Measurements from ENCODE around the gene TXK. TPM values are rescaled to one million over a fixed set of nuclear protein-coding genes. Genes with fewer than 3 reads are reported as not detected.

Gene TXK
- total RNA-seq, 1 experiment from 2014 or later: 1.7 TPM

DNA sequence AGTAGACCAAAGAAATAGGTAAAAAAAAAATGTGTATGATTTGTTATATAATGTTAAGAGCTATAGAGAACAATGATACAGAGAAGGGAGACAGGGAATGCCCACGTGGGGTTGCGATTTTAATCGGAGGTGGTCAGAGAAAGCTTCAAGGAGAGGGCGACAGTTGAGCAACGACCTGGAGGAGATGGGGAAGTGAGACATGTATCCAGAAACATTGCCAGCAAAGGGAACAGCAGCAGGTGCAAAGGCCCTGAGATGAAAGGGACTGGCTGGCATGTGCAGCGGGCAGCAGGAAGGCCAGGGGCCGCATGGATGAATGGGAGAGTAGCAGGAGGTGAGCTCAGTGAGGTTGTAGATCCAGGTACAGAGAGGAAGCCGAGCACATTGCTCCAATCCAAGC is 84.6 kb downstream of the TXK start (continued):
- TF ChIP-seq, protein P1, sequence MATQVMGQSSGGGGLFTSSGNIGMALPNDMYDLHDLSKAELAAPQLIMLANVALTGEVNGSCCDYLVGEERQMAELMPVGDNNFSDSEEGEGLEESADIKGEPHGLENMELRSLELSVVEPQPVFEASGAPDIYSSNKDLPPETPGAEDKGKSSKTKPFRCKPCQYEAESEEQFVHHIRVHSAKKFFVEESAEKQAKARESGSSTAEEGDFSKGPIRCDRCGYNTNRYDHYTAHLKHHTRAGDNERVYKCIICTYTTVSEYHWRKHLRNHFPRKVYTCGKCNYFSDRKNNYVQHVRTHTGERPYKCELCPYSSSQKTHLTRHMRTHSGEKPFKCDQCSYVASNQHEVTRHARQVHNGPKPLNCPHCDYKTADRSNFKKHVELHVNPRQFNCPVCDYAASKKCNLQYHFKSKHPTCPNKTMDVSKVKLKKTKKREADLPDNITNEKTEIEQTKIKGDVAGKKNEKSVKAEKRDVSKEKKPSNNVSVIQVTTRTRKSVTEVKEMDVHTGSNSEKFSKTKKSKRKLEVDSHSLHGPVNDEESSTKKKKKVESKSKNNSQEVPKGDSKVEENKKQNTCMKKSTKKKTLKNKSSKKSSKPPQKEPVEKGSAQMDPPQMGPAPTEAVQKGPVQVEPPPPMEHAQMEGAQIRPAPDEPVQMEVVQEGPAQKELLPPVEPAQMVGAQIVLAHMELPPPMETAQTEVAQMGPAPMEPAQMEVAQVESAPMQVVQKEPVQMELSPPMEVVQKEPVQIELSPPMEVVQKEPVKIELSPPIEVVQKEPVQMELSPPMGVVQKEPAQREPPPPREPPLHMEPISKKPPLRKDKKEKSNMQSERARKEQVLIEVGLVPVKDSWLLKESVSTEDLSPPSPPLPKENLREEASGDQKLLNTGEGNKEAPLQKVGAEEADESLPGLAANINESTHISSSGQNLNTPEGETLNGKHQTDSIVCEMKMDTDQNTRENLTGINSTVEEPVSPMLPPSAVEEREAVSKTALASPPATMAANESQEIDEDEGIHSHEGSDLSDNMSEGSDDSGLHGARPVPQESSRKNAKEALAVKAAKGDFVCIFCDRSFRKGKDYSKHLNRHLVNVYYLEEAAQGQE (IDR thresholded peaks at IDR 0.05; ENCODE audit: low read depth): no peak
- TF ChIP-seq SIN3A (IDR thresholded peaks at IDR 0.05; ENCODE audit: low read depth) (no peak), FOSL1 (IDR thresholded peaks at IDR 0.05; ENCODE audit: low read depth) (no peak), POLR2A (IDR thresholded peaks at IDR 0.05; ENCODE audit: borderline replicate concordance, extremely low read depth, insufficient read depth, insufficient read length) (no peak), RAD21 (IDR thresholded peaks at IDR 0.05; ENCODE audit: low read depth) (no peak), EGR1 (IDR thresholded peaks at IDR 0.05; ENCODE audit: low read depth) (no peak), EZH2phosphoT487 (IDR thresholded peaks at IDR 0.05; ENCODE audit: borderline replicate concordance) (no peak)
- TF ChIP-seq, protein P2, sequence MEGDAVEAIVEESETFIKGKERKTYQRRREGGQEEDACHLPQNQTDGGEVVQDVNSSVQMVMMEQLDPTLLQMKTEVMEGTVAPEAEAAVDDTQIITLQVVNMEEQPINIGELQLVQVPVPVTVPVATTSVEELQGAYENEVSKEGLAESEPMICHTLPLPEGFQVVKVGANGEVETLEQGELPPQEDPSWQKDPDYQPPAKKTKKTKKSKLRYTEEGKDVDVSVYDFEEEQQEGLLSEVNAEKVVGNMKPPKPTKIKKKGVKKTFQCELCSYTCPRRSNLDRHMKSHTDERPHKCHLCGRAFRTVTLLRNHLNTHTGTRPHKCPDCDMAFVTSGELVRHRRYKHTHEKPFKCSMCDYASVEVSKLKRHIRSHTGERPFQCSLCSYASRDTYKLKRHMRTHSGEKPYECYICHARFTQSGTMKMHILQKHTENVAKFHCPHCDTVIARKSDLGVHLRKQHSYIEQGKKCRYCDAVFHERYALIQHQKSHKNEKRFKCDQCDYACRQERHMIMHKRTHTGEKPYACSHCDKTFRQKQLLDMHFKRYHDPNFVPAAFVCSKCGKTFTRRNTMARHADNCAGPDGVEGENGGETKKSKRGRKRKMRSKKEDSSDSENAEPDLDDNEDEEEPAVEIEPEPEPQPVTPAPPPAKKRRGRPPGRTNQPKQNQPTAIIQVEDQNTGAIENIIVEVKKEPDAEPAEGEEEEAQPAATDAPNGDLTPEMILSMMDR (IDR thresholded peaks at IDR 0.05 in 2 of 3, conservative IDR thresholded peaks at IDR 0.05 in 1 of 3; ENCODE audit: borderline replicate concordance in 1 of 3, insufficient read depth in 1 of 3, low read depth in 2 of 3, low read length in 2 of 3): no peak

DNA sequence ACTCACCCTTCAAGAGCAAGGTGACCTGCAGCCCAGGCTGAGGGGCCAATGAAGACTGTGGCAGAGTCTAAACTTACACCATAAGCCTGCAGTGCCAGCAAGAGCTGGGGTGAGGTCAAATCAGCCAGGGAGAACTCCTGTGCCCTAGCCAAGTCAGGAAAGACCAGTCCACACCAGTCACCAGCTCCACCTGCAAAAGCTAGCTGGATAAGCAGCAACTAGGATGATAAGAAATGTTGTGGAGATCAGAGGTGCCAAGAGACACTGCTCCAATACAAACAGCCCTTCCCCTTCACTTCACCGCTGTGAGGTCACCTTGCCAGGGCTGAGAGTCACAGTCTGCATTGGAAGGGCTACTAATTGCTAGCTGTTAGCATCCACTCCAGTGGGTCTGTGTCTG is 86.2 kb downstream of the TXK start:
- CTCF ChIA-PET: interaction anchor here (2.2 kb wide), 1 partner anchor 14 kb away, joined by 10 read pairs; no protein-coding TSS in a partner anchor
- no peaks in the 10 kb centered on the region for H3K79me2 ChIP-seq (ENCODE audit: insufficient read depth, low read length)
- no peaks in the 10 kb centered on the region for H3K9me3 ChIP-seq (ENCODE audit: control insufficient read depth in 1 of 2, insufficient read depth in 1 of 2, low read depth in 1 of 2, low read length in 2 of 2)
- RAD21 ChIA-PET (ENCODE audit: low non-redundant PET in 1 of 2, low total read pairs in 2 of 2, uncharacterized antibody in 2 of 2, unreplicated experiment in 2 of 2): no interaction called here
- H3K27me3 ChIP-seq (ENCODE audit: insufficient read depth, low read length): no peaks in the 10 kb centered on the region
- POLR2A ChIA-PET: no interaction called here
- H2AFZ ChIP-seq (ENCODE audit: low read depth, low read length, poor library complexity, severe bottlenecking): no peak overlapping the region
- intact Hi-C loops (cut with micrococcal nuclease): no loop called here
- H4K20me1 ChIP-seq (ENCODE audit: insufficient read depth): no peaks in the 10 kb centered on the region
- no TSS peak for BruUV-seq (replicated peaks)
- no peaks in the 10 kb centered on the region; a peak in 1 of 4 replicates for H3K4me1 ChIP-seq (ENCODE audit: control insufficient read depth in 1 of 2, insufficient read depth in 2 of 2, low read length in 2 of 2)
- H3K27ac ChIP-seq (ENCODE audit: low read depth, low read length): no peak overlapping the region
- H3K4me3 ChIP-seq (replicated peaks in 1 of 2; ENCODE audit: low read depth in 1 of 2, low read length in 2 of 2): no peak overlapping the region
- H3K9ac ChIP-seq (ENCODE audit: low read length): no peak overlapping the region
- no peak for DNase-seq (ENCODE audit: low read depth, low spot score)
- no peaks in the 10 kb centered on the region for H3K9me2 ChIP-seq (ENCODE audit: insufficient read depth)
- no peak overlapping the region for H3K4me2 ChIP-seq (ENCODE audit: low read length)
- ATAC-seq: no peak
- no peaks in the 10 kb centered on the region for H3K36me3 ChIP-seq (ENCODE audit: control insufficient read depth in 1 of 2, insufficient read depth in 2 of 2, low read length in 2 of 2)
- TF ChIP-seq SRF (IDR thresholded peaks at IDR 0.05; ENCODE audit: low read depth) (no peak), EZH2 (IDR thresholded peaks at IDR 0.05) (no peak), EZH2phosphoT487 (IDR thresholded peaks at IDR 0.05; ENCODE audit: borderline replicate concordance) (no peak), CEBPB (IDR thresholded peaks at IDR 0.05; ENCODE audit: low read depth) (no peak), FOSL1 (IDR thresholded peaks at IDR 0.05; ENCODE audit: low read depth) (no peak), SP1 (IDR thresholded peaks at IDR 0.05; ENCODE audit: low read depth) (no peak), JUND (IDR thresholded peaks at IDR 0.05) (no peak), ZFX (IDR thresholded peaks at IDR 0.05) (no peak), SIN3A (IDR thresholded peaks at IDR 0.05; ENCODE audit: low read depth) (no peak), TCF7L2 (IDR thresholded peaks at IDR 0.05; ENCODE audit: borderline replicate concordance, extremely low read depth, insufficient read depth, insufficient read length) (no peak), YY1 (IDR thresholded peaks at IDR 0.05; ENCODE audit: extremely low read depth, insufficient replicate concordance, low read depth, low read length) (no peak)
- TF ChIP-seq, protein P2 (IDR thresholded peaks at IDR 0.05 in 2 of 3, conservative IDR thresholded peaks at IDR 0.05 in 1 of 3; ENCODE audit: borderline replicate concordance in 1 of 3, insufficient read depth in 1 of 3, low read depth in 2 of 3, low read length in 2 of 3): no peak

All from HCT116 (cell line).